ENCODE measurements around the gene SLC25A40. TPM values are rescaled to one million over a fixed set of nuclear protein-coding genes. Genes with fewer than 3 reads are reported as not detected.

SLC25A40 gene
- total RNA-seq, 5 donors from 2014 or later (not counting 1 experiment from before 2014, with no cell fraction given): 16.2 to 26.9 (median 25.6) TPM

GRCh38 chr7:87810130-87810529, 66.0 kb downstream of the SLC25A40 start:
- Mint-ChIP-seq H3K9me3 (no peaks in the 10 kb centered on the region), H3K27ac (no peak overlapping the region), H3K4me1 (no peaks in the 10 kb centered on the region), H3K4me3 (no peak overlapping the region), H3K27me3 (no peaks in the 10 kb centered on the region), H3K36me3 (no peaks in the 10 kb centered on the region)
- no peak overlapping the region for H3K27ac ChIP-seq (ENCODE audit: low read length)
- H3K4me3 ChIP-seq (ENCODE audit: control insufficient read depth in 1 of 2, extremely low read depth in 1 of 2, low read length in 1 of 2): no peak overlapping the region
- POLR2A ChIA-PET: interaction anchor here in 1 of 2 donors (0.6 kb wide), 1 partner anchor 308 kb away, joined by 5 read pairs; no protein-coding TSS in a partner anchor
- no peaks in the 10 kb centered on the region for H3K4me1 ChIP-seq (ENCODE audit: control insufficient read depth in 1 of 2, extremely low read depth in 1 of 2, insufficient read depth in 2 of 2, low read length in 2 of 2)
- no peak for DNase-seq
- no peaks in the 10 kb centered on the region for H3K27me3 ChIP-seq (replicated peaks in 1 of 2; ENCODE audit: control insufficient read depth in 2 of 2, extremely low read depth in 1 of 2, insufficient read depth in 2 of 2, low read length in 1 of 2)
- ATAC-seq (replicated peaks in 1 of 4): no peak
- no peaks in the 10 kb centered on the region for H3K9me3 ChIP-seq
- 80% methylated on average over 1 of the region's 1 CpG for WGBS (ENCODE audit: insufficient coverage)
- H3K36me3 ChIP-seq (ENCODE audit: control insufficient read depth in 2 of 2, extremely low read depth in 1 of 2, insufficient read depth in 1 of 2, low read length in 1 of 2): no peaks in the 10 kb centered on the region
- CTCF ChIA-PET: no interaction called here

- Mint-ChIP-seq H3K36me3 (no peaks in the 10 kb centered on the region), H3K4me3 (no peak overlapping the region), H3K9me3 (no peaks in the 10 kb centered on the region), H3K27me3 (no peaks in the 10 kb centered on the region), H3K4me1 (no peaks in the 10 kb centered on the region), H3K27ac (no peak overlapping the region)
- Histone ChIP-seq H3K27ac (ENCODE audit: low read length) (no peak overlapping the region), H3K36me3 (ENCODE audit: control insufficient read depth in 2 of 2, extremely low read depth in 1 of 2, insufficient read depth in 1 of 2, low read length in 1 of 2) (no peaks in the 10 kb centered on the region), H3K9me3 (no peaks in the 10 kb centered on the region), H3K4me1 (ENCODE audit: control insufficient read depth in 1 of 2, extremely low read depth in 1 of 2, insufficient read depth in 2 of 2, low read length in 2 of 2) (no peaks in the 10 kb centered on the region), H3K27me3 (replicated peaks in 1 of 2; ENCODE audit: control insufficient read depth in 2 of 2, extremely low read depth in 1 of 2, insufficient read depth in 2 of 2, low read length in 1 of 2) (no peaks in the 10 kb centered on the region), H3K4me3 (ENCODE audit: control insufficient read depth in 1 of 2, extremely low read depth in 1 of 2, low read length in 1 of 2) (no peak overlapping the region)
- ATAC-seq (replicated peaks in 1 of 4) (no peak), DNase-seq (no peak)
- POLR2A ChIA-PET: no interaction called here
- CTCF ChIA-PET: no interaction called here
Measured at GRCh38 chr7:87806150-87806549, 70.0 kb downstream of the SLC25A40 start.

DNA sequence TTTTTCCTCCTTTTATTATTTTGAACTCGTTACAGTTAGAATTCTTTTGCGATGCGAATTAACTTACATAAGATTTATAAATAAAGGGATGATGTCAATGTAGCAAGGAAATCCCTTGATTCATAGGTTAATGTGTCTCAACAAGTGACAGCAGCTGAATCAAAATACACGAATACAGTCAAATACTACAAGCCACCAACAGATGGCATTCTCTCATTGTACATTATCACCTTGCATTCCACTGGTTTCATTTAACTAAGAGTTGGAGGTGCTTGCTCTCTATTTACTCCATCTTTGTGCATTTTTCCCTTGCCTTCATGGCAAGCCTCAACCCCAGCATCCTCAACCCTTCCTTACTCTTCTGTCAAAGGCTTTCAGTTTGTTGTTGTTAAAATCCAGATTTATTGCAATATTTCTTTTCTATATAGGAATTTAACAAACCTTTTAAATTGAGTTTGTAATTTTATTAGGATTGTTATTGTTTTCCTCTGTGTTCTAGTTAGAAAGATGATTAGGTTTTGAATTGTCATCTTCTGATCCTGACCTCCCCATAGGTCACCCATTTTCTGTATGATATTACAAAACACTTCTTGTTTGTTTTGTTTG, 78.3 kb downstream of the SLC25A40 start:
- no peaks in the 10 kb centered on the region for H3K36me3 ChIP-seq (ENCODE audit: control insufficient read depth in 2 of 2, extremely low read depth in 1 of 2, insufficient read depth in 1 of 2, low read length in 1 of 2)
- H3K27ac Mint-ChIP-seq: no peak overlapping the region
- DNase-seq (peak in 2 of 35 experiments; percentile 6 to 66), ATAC-seq (replicated peaks in 1 of 4) (peak; percentile 47 to 78 (median 55))
- POLR2A ChIA-PET: interaction anchor here in 1 of 2 donors (0.6 to 0.8 kb wide), 2 partner anchors 89 to 137 kb away, joined by 3 read pairs; no protein-coding TSS in a partner anchor
- CTCF ChIA-PET: interaction anchor here (0.5 to 3.9 kb wide), 6 partner anchors 16 to 94 kb away, joined by 3 to 45 read pairs (median 4); no protein-coding TSS in a partner anchor
- H3K27me3 Mint-ChIP-seq: peaks cover 10 to 13% of the 10 kb centered on the region in 2 donors
- H3K4me3 ChIP-seq (ENCODE audit: control insufficient read depth in 1 of 2, extremely low read depth in 1 of 2, low read length in 1 of 2): no peak overlapping the region
- H3K4me1 Mint-ChIP-seq: no peaks in the 10 kb centered on the region
- no peak overlapping the region for H3K27ac ChIP-seq (ENCODE audit: low read length)
- no peak overlapping the region for H3K4me3 Mint-ChIP-seq
- no peaks in the 10 kb centered on the region for H3K36me3 Mint-ChIP-seq
- no peaks in the 10 kb centered on the region for H3K9me3 ChIP-seq
- no peaks in the 10 kb centered on the region for H3K27me3 ChIP-seq (replicated peaks in 1 of 2; ENCODE audit: control insufficient read depth in 2 of 2, extremely low read depth in 1 of 2, insufficient read depth in 2 of 2, low read length in 1 of 2)
- H3K4me1 ChIP-seq (ENCODE audit: control insufficient read depth in 1 of 2, extremely low read depth in 1 of 2, insufficient read depth in 2 of 2, low read length in 2 of 2): no peaks in the 10 kb centered on the region
- no peaks in the 10 kb centered on the region for H3K9me3 Mint-ChIP-seq
- no CpG with 5 or more reads among the region's 4 CpGs for WGBS (ENCODE audit: insufficient coverage)

- Mint-ChIP-seq H3K36me3 (no peaks in the 10 kb centered on the region), H3K4me3 (no peak overlapping the region), H3K27ac (no peak overlapping the region), H3K9me3 (no peaks in the 10 kb centered on the region), H3K27me3 (peaks cover 13 to 15% of the 10 kb centered on the region in 2 donors), H3K4me1 (no peaks in the 10 kb centered on the region)
- DNase-seq (no peak), ATAC-seq (replicated peaks in 1 of 4) (no peak)
- Histone ChIP-seq H3K4me1 (ENCODE audit: control insufficient read depth in 1 of 2, extremely low read depth in 1 of 2, insufficient read depth in 2 of 2, low read length in 2 of 2) (no peaks in the 10 kb centered on the region), H3K36me3 (ENCODE audit: control insufficient read depth in 2 of 2, extremely low read depth in 1 of 2, insufficient read depth in 1 of 2, low read length in 1 of 2) (no peaks in the 10 kb centered on the region), H3K27ac (ENCODE audit: low read length) (no peak overlapping the region), H3K9me3 (no peaks in the 10 kb centered on the region), H3K27me3 (replicated peaks in 1 of 2; ENCODE audit: control insufficient read depth in 2 of 2, extremely low read depth in 1 of 2, insufficient read depth in 2 of 2, low read length in 1 of 2) (no peaks in the 10 kb centered on the region), H3K4me3 (ENCODE audit: control insufficient read depth in 1 of 2, extremely low read depth in 1 of 2, low read length in 1 of 2) (no peak overlapping the region)
- ChIA-PET POLR2A (interaction anchor here in 1 of 2 donors (0.6 to 0.8 kb wide), 2 partner anchors 89 to 138 kb away, joined by 3 read pairs; no protein-coding TSS in a partner anchor), CTCF (interaction anchor here (0.5 to 3.9 kb wide), 5 partner anchors 17 to 94 kb away, joined by 3 to 45 read pairs (median 5); no protein-coding TSS in a partner anchor)
- WGBS (ENCODE audit: insufficient coverage): no CpG with 5 or more reads among the region's 1 CpG
Measured at GRCh38 chr7:87797395-87797794, 78.8 kb downstream of the SLC25A40 start.

- CTCF ChIA-PET: no interaction called here
Measured at GRCh38 chr7:87785368-87785995, 90.7 kb downstream of the SLC25A40 start.

DNA sequence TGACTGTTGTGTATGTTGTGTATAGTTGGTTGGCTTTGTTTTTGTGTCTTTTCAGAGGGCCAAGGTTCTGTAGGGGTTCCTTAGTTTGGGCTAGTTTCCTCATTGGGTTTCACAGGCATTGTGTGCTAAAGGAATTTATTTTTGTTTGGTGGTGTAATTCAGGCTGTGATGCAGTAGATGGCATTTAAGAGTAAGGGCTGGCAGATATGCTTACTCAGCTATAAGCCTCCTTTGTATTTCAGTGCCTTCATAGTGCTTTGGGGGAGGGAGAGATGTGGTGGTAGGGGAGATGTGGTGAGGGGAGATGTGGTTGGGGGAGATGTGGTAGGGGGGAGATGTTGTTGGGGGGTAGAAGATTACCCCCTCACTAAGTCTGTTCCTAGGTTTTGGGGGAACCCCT, 91.7 kb downstream of the SLC25A40 start:
- POLR2A ChIA-PET: interaction anchor here in 1 of 2 donors (0.8 kb wide), 1 partner anchor 62 kb away, joined by 6 read pairs; no protein-coding TSS in a partner anchor
- no peak for ATAC-seq (replicated peaks in 1 of 4)

More at GRCh38 chr7:87785368-87785995, 90.7 kb downstream of the SLC25A40 start:
- Histone ChIP-seq H3K36me3 (ENCODE audit: control insufficient read depth in 2 of 2, extremely low read depth in 1 of 2, insufficient read depth in 1 of 2, low read length in 1 of 2) (no peaks in the 10 kb centered on the region), H3K27ac (ENCODE audit: low read length) (no peak overlapping the region), H3K27me3 (replicated peaks in 1 of 2; ENCODE audit: control insufficient read depth in 2 of 2, extremely low read depth in 1 of 2, insufficient read depth in 2 of 2, low read length in 1 of 2) (peaks cover 0 to 12% of the 10 kb centered on the region in 2 experiments), H3K9me3 (no peaks in the 10 kb centered on the region), H3K4me1 (ENCODE audit: control insufficient read depth in 1 of 2, extremely low read depth in 1 of 2, insufficient read depth in 2 of 2, low read length in 2 of 2) (no peaks in the 10 kb centered on the region), H3K4me3 (ENCODE audit: control insufficient read depth in 1 of 2, extremely low read depth in 1 of 2, low read length in 1 of 2) (no peak overlapping the region)
- H3K27ac Mint-ChIP-seq: no peak overlapping the region
- H3K4me1 Mint-ChIP-seq: no peaks in the 10 kb centered on the region
- POLR2A ChIA-PET: interaction anchor here in 1 of 2 donors (0.8 kb wide), 1 partner anchor 61 kb away, joined by 6 read pairs; no protein-coding TSS in a partner anchor
- H3K36me3 Mint-ChIP-seq: no peaks in the 10 kb centered on the region
- 94% methylated on average over 2 of the region's 4 CpGs for WGBS (ENCODE audit: insufficient coverage)
- H3K27me3 Mint-ChIP-seq: peaks cover 6 to 11% of the 10 kb centered on the region in 2 donors
- H3K4me3 Mint-ChIP-seq: no peak overlapping the region
- no peaks in the 10 kb centered on the region for H3K9me3 Mint-ChIP-seq
- DNase-seq (no peak), ATAC-seq (replicated peaks in 1 of 4) (no peak)

More for the DNA sequence above, 91.7 kb downstream of the SLC25A40 start:
- no peaks in the 10 kb centered on the region for H3K9me3 ChIP-seq
- no peaks in the 10 kb centered on the region for H3K4me1 Mint-ChIP-seq
- CTCF ChIA-PET: no interaction called here
- no peaks in the 10 kb centered on the region for H3K36me3 ChIP-seq (ENCODE audit: control insufficient read depth in 2 of 2, extremely low read depth in 1 of 2, insufficient read depth in 1 of 2, low read length in 1 of 2)
- H3K27me3 ChIP-seq (replicated peaks in 1 of 2; ENCODE audit: control insufficient read depth in 2 of 2, extremely low read depth in 1 of 2, insufficient read depth in 2 of 2, low read length in 1 of 2): peaks cover 0 to 8% of the 10 kb centered on the region in 2 experiments
- no peak overlapping the region for H3K4me3 ChIP-seq (ENCODE audit: control insufficient read depth in 1 of 2, extremely low read depth in 1 of 2, low read length in 1 of 2)
- no peaks in the 10 kb centered on the region for H3K36me3 Mint-ChIP-seq
- H3K9me3 Mint-ChIP-seq: no peaks in the 10 kb centered on the region
- no peak overlapping the region for H3K4me3 Mint-ChIP-seq
- DNase-seq: no peak
- no peaks in the 10 kb centered on the region for H3K4me1 ChIP-seq (ENCODE audit: control insufficient read depth in 1 of 2, extremely low read depth in 1 of 2, insufficient read depth in 2 of 2, low read length in 2 of 2)
- H3K27me3 Mint-ChIP-seq: peaks cover 6 to 9% of the 10 kb centered on the region in 2 donors
- H3K27ac ChIP-seq (ENCODE audit: low read length): no peak overlapping the region
- H3K27ac Mint-ChIP-seq: no peak overlapping the region
